Measurements from ENCODE around the gene GMPPA.

The GMPPA gene

GRCh38 chr2:219486380-219486959 is 12.2 kb upstream of the GMPPA start:
- Histone ChIP-seq H3K4me3 (ENCODE audit: low read depth in 1 of 2, low read length in 2 of 2) (no peak overlapping the region), H3K4me1 (ENCODE audit: control insufficient read depth in 1 of 2, insufficient read depth in 2 of 2, low read length in 2 of 2) (peaks cover 0 to 8% of the 10 kb centered on the region in 2 donors), H3K27me3 (ENCODE audit: control insufficient read depth in 1 of 2, insufficient read depth in 2 of 2, low read length in 2 of 2) (peaks cover 45 to 53% of the 10 kb centered on the region in 2 donors), H3K9me3 (ENCODE audit: control insufficient read depth in 1 of 2, low read length in 2 of 2) (no peaks in the 10 kb centered on the region), H3K9ac (ENCODE audit: low read depth in 1 of 2, low read length in 2 of 2) (no peak overlapping the region), H3K27ac (ENCODE audit: low read depth, low read length) (no peak overlapping the region), H3K36me3 (ENCODE audit: control insufficient read depth in 1 of 2, insufficient read depth in 2 of 2, low read length in 2 of 2) (no peaks in the 10 kb centered on the region)

GRCh38 chr2:219488149-219488843 is 10.4 kb upstream of the GMPPA start:
- Histone ChIP-seq H3K4me1 (ENCODE audit: control insufficient read depth in 1 of 2, insufficient read depth in 2 of 2, low read length in 2 of 2) (peaks cover 0 to 8% of the 10 kb centered on the region in 2 donors), H3K9ac (ENCODE audit: low read depth in 1 of 2, low read length in 2 of 2) (no peak overlapping the region), H3K4me3 (ENCODE audit: low read depth in 1 of 2, low read length in 2 of 2) (no peak overlapping the region), H3K36me3 (ENCODE audit: control insufficient read depth in 1 of 2, insufficient read depth in 2 of 2, low read length in 2 of 2) (no peaks in the 10 kb centered on the region), H3K27me3 (ENCODE audit: control insufficient read depth in 1 of 2, insufficient read depth in 2 of 2, low read length in 2 of 2) (peaks cover 34 to 40% of the 10 kb centered on the region in 2 donors), H3K9me3 (ENCODE audit: control insufficient read depth in 1 of 2, low read length in 2 of 2) (no peaks in the 10 kb centered on the region), H3K27ac (ENCODE audit: low read depth, low read length) (no peak overlapping the region)

GRCh38 chr2:219488844-219489194 is 9.9 kb upstream of the GMPPA start:
- Histone ChIP-seq H3K4me1 (ENCODE audit: control insufficient read depth in 1 of 2, insufficient read depth in 2 of 2, low read length in 2 of 2) (peaks cover 0 to 6% of the 10 kb centered on the region in 2 donors), H3K4me3 (ENCODE audit: low read depth in 1 of 2, low read length in 2 of 2) (no peak overlapping the region), H3K27ac (ENCODE audit: low read depth, low read length) (no peak overlapping the region), H3K9ac (ENCODE audit: low read depth in 1 of 2, low read length in 2 of 2) (no peak overlapping the region), H3K27me3 (ENCODE audit: control insufficient read depth in 1 of 2, insufficient read depth in 2 of 2, low read length in 2 of 2) (peaks cover 34 to 40% of the 10 kb centered on the region in 2 donors), H3K9me3 (ENCODE audit: control insufficient read depth in 1 of 2, low read length in 2 of 2) (no peaks in the 10 kb centered on the region), H3K36me3 (ENCODE audit: control insufficient read depth in 1 of 2, insufficient read depth in 2 of 2, low read length in 2 of 2) (no peaks in the 10 kb centered on the region)

- Histone ChIP-seq H3K27me3 (ENCODE audit: control insufficient read depth in 1 of 2, insufficient read depth in 2 of 2, low read length in 2 of 2) (peaks cover 34 to 38% of the 10 kb centered on the region in 2 donors), H3K36me3 (ENCODE audit: control insufficient read depth in 1 of 2, insufficient read depth in 2 of 2, low read length in 2 of 2) (no peaks in the 10 kb centered on the region), H3K9me3 (ENCODE audit: control insufficient read depth in 1 of 2, low read length in 2 of 2) (no peaks in the 10 kb centered on the region), H3K4me3 (ENCODE audit: low read depth in 1 of 2, low read length in 2 of 2) (no peak overlapping the region), H3K27ac (ENCODE audit: low read depth, low read length) (no peak overlapping the region), H3K9ac (ENCODE audit: low read depth in 1 of 2, low read length in 2 of 2) (no peak overlapping the region), H3K4me1 (ENCODE audit: control insufficient read depth in 1 of 2, insufficient read depth in 2 of 2, low read length in 2 of 2) (peaks cover 0 to under 1% of the 10 kb centered on the region in 2 donors)
These were observed 9.4 kb upstream of the GMPPA start for GRCh38 chr2:219489315-219489714.

- Histone ChIP-seq H3K4me1 (ENCODE audit: control insufficient read depth in 1 of 2, insufficient read depth in 2 of 2, low read length in 2 of 2) (no peaks in the 10 kb centered on the region), H3K27ac (ENCODE audit: low read depth, low read length) (no peak overlapping the region), H3K27me3 (ENCODE audit: control insufficient read depth in 1 of 2, insufficient read depth in 2 of 2, low read length in 2 of 2) (peaks cover 34 to 36% of the 10 kb centered on the region in 2 donors)
These were observed 8.5 kb upstream of the GMPPA start for GRCh38 chr2:219490186-219490585.

GRCh38 chr2:219490600-219491130 is 8.0 kb upstream of the GMPPA start:
- Histone ChIP-seq H3K9me3 (ENCODE audit: control insufficient read depth in 1 of 2, low read length in 2 of 2) (no peaks in the 10 kb centered on the region), H3K4me1 (ENCODE audit: control insufficient read depth in 1 of 2, insufficient read depth in 2 of 2, low read length in 2 of 2) (peaks cover 0 to 4% of the 10 kb centered on the region in 2 donors), H3K4me3 (ENCODE audit: low read depth in 1 of 2, low read length in 2 of 2) (no peak overlapping the region), H3K36me3 (ENCODE audit: control insufficient read depth in 1 of 2, insufficient read depth in 2 of 2, low read length in 2 of 2) (no peaks in the 10 kb centered on the region), H3K9ac (ENCODE audit: low read depth in 1 of 2, low read length in 2 of 2) (no peak overlapping the region), H3K27me3 (ENCODE audit: control insufficient read depth in 1 of 2, insufficient read depth in 2 of 2, low read length in 2 of 2) (peaks cover 34 to 36% of the 10 kb centered on the region in 2 donors), H3K27ac (ENCODE audit: low read depth, low read length) (no peak overlapping the region)

More at GRCh38 chr2:219490186-219490585, 8.5 kb upstream of the GMPPA start:
- Histone ChIP-seq H3K36me3 (ENCODE audit: control insufficient read depth in 1 of 2, insufficient read depth in 2 of 2, low read length in 2 of 2) (no peaks in the 10 kb centered on the region), H3K9me3 (ENCODE audit: control insufficient read depth in 1 of 2, low read length in 2 of 2) (no peaks in the 10 kb centered on the region), H3K4me3 (ENCODE audit: low read depth in 1 of 2, low read length in 2 of 2) (no peak overlapping the region), H3K9ac (ENCODE audit: low read depth in 1 of 2, low read length in 2 of 2) (no peak overlapping the region)

GRCh38 chr2:219491278-219491963 is 7.3 kb upstream of the GMPPA start:
- Histone ChIP-seq H3K9ac (ENCODE audit: low read depth in 1 of 2, low read length in 2 of 2) (no peak overlapping the region), H3K4me3 (ENCODE audit: low read depth in 1 of 2, low read length in 2 of 2) (no peak overlapping the region), H3K9me3 (ENCODE audit: control insufficient read depth in 1 of 2, low read length in 2 of 2) (no peaks in the 10 kb centered on the region), H3K27me3 (ENCODE audit: control insufficient read depth in 1 of 2, insufficient read depth in 2 of 2, low read length in 2 of 2) (peaks cover 34 to 36% of the 10 kb centered on the region in 2 donors), H3K27ac (ENCODE audit: low read depth, low read length) (no peak overlapping the region), H3K36me3 (ENCODE audit: control insufficient read depth in 1 of 2, insufficient read depth in 2 of 2, low read length in 2 of 2) (no peaks in the 10 kb centered on the region), H3K4me1 (ENCODE audit: control insufficient read depth in 1 of 2, insufficient read depth in 2 of 2, low read length in 2 of 2) (peaks cover 0 to 7% of the 10 kb centered on the region in 2 donors)

GRCh38 chr2:219492575-219492974 is 6.1 kb upstream of the GMPPA start:
- Histone ChIP-seq H3K9ac (ENCODE audit: low read depth in 1 of 2, low read length in 2 of 2) (no peak overlapping the region), H3K9me3 (ENCODE audit: control insufficient read depth in 1 of 2, low read length in 2 of 2) (no peaks in the 10 kb centered on the region), H3K4me1 (ENCODE audit: control insufficient read depth in 1 of 2, insufficient read depth in 2 of 2, low read length in 2 of 2) (peaks cover 9 to 18% of the 10 kb centered on the region in 2 donors), H3K36me3 (ENCODE audit: control insufficient read depth in 1 of 2, insufficient read depth in 2 of 2, low read length in 2 of 2) (no peaks in the 10 kb centered on the region), H3K27me3 (ENCODE audit: control insufficient read depth in 1 of 2, insufficient read depth in 2 of 2, low read length in 2 of 2) (peaks cover 42% of the 10 kb centered on the region in 2 donors), H3K4me3 (ENCODE audit: low read depth in 1 of 2, low read length in 2 of 2) (no peak overlapping the region), H3K27ac (ENCODE audit: low read depth, low read length) (no peak overlapping the region)

GRCh38 chr2:219493086-219493485 is 5.6 kb upstream of the GMPPA start:
- H3K4me1 ChIP-seq (ENCODE audit: control insufficient read depth in 1 of 2, insufficient read depth in 2 of 2, low read length in 2 of 2) = peaks cover 11 to 21% of the 10 kb centered on the region in 2 donors
- peaks cover 42 to 45% of the 10 kb centered on the region in 2 donors for H3K27me3 ChIP-seq (ENCODE audit: control insufficient read depth in 1 of 2, insufficient read depth in 2 of 2, low read length in 2 of 2)
- no peaks in the 10 kb centered on the region for H3K36me3 ChIP-seq (ENCODE audit: control insufficient read depth in 1 of 2, insufficient read depth in 2 of 2, low read length in 2 of 2)
- no peak overlapping the region for H3K27ac ChIP-seq (ENCODE audit: low read depth, low read length)
- no peak overlapping the region for H3K4me3 ChIP-seq (ENCODE audit: low read depth in 1 of 2, low read length in 2 of 2)
- no peaks in the 10 kb centered on the region for H3K9me3 ChIP-seq (ENCODE audit: control insufficient read depth in 1 of 2, low read length in 2 of 2)
- no peak overlapping the region for H3K9ac ChIP-seq (ENCODE audit: low read depth in 1 of 2, low read length in 2 of 2)

- Histone ChIP-seq H3K4me1 (ENCODE audit: control insufficient read depth in 1 of 2, insufficient read depth in 2 of 2, low read length in 2 of 2) (peaks cover 21 to 31% of the 10 kb centered on the region in 2 donors), H3K9me3 (ENCODE audit: control insufficient read depth in 1 of 2, low read length in 2 of 2) (no peaks in the 10 kb centered on the region), H3K36me3 (ENCODE audit: control insufficient read depth in 1 of 2, insufficient read depth in 2 of 2, low read length in 2 of 2) (no peaks in the 10 kb centered on the region), H3K27me3 (ENCODE audit: control insufficient read depth in 1 of 2, insufficient read depth in 2 of 2, low read length in 2 of 2) (peaks cover 42 to 45% of the 10 kb centered on the region in 2 donors), H3K4me3 (ENCODE audit: low read depth in 1 of 2, low read length in 2 of 2) (no peak overlapping the region), H3K27ac (ENCODE audit: low read depth, low read length) (no peak overlapping the region), H3K9ac (ENCODE audit: low read depth in 1 of 2, low read length in 2 of 2) (no peak overlapping the region)
These were observed 3.6 kb upstream of the GMPPA start for GRCh38 chr2:219494952-219495530.
